T follicular helper cell (primary cell): Measurements from ENCODE around the gene METTL25B.
"Not testable (repeated sequence)": the region's sequence is repeated elsewhere in the genome, so short reads cannot be mapped to it uniquely, and the experiment has no call there.

Experiments
- DNase-seq: peaks from one replicate; pipeline ENCODE4 v3.0.0-alpha.2; 2020; ENCODE audit warnings: low read depth

METTL25B gene

GRCh38 chr1:156748670-156749418, 20.6 kb downstream of the METTL25B start:
- DNase-seq = no peak

DNA sequence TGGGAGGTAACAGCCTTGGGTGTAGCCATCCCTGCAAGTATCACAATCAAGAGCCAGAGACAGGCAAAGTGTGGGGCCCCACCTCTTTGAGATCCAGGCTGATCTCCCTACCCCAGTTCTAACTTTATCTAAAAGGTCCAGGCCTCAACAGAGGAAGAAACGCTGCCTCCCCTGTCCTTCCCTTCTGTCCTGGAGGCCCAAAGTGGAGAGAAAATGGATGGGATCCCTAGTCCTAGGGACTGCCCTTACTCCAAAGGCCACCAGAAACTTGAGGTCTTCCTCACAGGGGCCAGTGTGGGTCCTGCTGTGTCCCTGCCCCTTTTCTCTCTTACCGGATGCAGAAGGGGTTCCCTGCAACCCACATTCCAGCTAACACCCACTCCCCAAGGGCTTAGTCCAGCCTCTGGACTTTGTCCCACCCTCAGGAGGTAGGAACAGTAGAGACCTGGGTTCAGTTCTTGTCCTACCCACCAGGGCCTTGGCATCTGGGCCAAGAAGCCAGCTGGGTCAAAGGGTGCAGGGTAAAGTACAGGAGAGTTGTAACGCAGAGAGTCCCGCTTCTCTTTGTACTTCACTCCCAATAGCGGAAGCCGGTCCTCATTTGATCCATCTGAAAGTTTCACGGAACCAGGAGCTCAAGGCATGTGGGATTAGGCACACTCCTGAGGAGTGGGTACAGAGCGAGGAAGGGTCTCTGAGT, 21.3 kb downstream of the METTL25B start:
- no peak for DNase-seq

DNA sequence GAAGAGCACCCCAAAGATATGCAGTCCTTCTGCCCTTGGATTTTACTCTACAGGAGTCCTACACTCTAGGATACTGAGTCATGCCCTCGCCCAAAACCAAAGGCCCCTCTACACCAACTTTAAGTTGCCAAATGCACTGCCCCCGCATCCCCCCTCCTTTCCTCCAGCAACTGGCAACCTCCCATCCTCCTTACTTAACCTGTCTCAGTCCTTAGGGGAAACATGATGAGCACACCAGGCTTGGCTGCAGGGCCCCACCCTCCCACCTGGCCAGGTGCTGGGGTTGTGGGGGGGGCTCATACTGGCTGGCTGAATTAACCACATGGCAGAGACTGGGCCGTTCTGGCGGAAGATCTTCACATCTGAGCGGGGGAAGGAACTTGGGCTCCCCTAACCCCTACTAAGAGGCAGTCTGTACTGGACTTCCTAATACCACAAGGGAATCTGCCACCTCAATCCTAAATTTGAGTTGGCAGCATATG, 22.0 kb downstream of the METTL25B start:
- DNase-seq = no peak

DNA sequence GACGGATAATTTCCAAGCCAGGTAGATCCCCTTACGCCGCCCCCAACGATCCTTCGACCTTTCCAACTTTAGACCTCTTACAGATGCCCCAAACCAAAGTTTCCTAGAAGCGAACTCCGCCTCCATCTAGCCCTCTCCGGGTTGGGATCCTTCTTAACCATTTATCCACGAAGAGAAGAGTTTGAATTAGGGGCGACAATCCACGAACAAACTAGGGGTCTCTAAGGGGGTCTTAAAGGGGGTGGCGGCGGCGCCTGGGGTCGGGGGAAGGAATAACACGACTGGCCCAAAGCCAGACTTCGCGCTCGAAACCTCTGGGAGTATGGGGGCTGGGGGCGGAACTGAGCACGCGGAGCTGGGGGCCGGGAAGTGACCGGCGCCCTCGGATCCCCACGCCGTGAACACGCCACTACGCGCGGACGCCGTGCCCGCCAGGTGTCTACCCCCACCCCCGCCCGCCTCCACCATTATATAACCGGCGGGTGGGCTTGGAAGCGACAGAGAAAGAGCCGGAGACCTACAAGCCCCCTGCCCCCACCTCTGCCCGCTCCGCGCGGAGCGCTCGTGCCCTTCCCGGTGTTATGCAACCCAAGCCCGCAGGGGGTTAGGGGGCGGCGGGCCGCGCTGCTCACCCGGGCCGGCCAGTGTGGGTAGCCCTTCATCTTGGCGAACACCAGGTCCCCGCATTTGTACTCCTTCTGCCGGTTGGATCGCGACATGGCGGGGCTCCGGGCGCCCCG, 22.6 kb downstream of the METTL25B start:
- peak; percentile 14 for DNase-seq

DNA sequence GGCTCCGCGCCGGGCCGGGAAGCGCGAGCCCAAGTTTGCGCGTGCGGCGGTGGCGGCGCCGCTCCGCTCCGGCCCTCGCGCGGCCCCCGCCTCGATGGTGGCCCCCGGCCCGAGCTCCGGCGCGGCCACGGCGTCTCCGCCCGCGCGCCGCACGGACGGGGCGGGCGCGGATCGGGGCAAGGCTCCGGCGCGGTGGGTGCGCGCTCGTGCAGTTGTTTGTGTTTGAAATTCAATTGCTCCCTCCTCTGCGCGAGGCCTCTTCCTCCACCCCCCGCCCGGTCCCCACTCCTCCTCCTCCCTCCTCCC, 23.1 kb downstream of the METTL25B start, which contains the start of gene HDGF:
Gene HDGF (minus strand): TSS at position 225 of the 306 bp plus-strand sequence. CDS start 246 bp downstream, outside the sequence.
- no peak for DNase-seq

- peak; percentile 97 for DNase-seq
These were observed 23.6 kb downstream of the METTL25B start for GRCh38 chr1:156751757-156752481.

- no peak for DNase-seq
These were observed 24.7 kb downstream of the METTL25B start for GRCh38 chr1:156752843-156753482.

DNA sequence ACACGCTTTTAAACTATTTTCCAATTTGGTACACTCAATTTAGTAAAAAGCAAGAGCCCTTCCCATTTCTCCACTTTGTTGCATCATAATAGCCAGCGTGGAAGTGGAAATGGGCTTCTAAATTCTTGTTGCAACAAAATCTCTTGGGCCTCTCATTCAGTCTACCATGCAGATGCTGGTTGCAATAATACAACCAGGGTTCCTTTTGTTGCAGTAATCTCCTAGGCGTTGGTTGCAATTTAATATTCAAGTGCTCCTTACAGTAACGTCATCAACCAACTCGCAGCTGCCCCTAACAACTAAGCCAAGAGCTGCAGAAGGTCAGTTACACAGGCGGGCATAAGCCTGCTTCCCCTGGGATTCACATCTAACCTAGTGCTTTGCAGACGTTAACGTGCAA, 25.9 kb downstream of the METTL25B start:
- no peak for DNase-seq

GRCh38 chr1:156755527-156755950, 27.3 kb downstream of the METTL25B start:
- no peak for DNase-seq

GRCh38 chr1:156756355-156756754, 28.1 kb downstream of the METTL25B start:
- DNase-seq = no peak

DNA sequence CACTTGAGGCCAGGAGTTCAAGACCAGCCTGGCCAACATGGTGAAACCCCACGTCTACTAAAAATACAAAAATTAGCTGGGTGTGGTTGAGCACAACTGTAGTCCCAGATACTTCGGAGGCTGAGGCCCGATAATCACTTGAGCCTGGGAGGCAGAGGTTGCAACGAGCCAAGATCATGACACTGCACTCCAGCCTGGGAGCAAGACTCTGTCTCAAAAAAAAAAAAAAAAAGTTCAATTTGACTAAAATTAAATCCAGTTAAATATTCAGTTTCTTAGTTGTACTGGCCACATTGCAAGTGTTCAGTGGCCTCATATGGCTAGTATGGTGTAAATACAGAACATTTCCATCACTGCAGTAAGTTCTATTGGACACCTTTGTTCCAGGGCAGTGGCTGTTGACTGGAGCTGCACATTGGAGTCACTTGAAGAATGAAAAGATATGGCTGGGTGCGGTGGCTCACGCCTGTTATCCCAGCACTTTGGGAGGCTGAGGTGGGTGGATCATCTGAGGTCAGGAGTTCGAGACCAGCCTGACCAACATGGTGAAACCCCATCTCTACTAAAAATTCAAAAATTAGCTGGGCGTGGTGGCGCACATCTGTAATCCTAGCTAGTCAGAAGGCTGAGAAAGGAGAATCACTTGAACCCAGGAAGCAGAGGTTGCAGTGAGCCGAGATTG, 29.4 kb downstream of the METTL25B start:
- DNase-seq = not testable (repeated sequence)

DNA sequence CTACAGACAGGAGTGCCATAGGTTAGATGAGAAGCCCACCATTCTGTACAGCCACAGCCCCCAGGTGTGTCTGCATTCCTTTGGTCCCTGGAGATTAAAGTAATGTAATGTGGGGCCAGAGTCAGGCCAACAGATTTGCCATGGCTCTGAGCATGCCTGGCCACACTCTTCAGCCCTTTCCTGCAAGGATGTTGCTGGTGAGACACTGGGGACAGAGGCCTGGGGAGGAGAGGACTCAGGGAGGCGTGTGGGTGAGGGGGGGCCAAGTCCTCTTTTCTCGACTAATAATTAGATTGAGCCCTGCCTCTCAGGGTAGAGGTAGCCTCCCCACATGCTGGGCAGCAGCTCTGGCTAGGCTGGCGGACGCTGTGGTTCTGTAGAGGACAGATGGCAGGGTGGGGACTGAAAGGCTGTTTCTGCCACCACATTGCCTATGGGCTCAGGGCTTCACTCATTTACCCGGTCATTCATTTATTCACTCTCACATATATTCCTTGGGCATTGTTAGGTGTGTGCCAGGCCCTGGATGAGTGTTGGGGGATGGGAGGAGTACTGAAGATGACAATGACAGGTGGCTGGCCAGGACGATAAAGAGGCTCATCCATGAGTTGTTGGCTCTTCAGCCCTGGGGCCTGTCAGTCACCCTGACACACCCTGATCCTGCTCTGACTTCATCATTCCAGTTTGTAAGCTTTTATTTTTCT, 32.0 kb downstream of the METTL25B start:
- DNase-seq = no peak

- no peak for DNase-seq
These were observed 32.5 kb downstream of the METTL25B start for GRCh38 chr1:156760796-156761104.

GRCh38 chr1:156765136-156765535, 36.9 kb downstream of the METTL25B start:
- DNase-seq = not testable (repeated sequence)

- DNase-seq = no peak
These were observed 37.4 kb downstream of the METTL25B start for GRCh38 chr1:156765666-156766065.

GRCh38 chr1:156766298-156767100, 38.2 kb downstream of the METTL25B start:
- no peak for DNase-seq

DNA sequence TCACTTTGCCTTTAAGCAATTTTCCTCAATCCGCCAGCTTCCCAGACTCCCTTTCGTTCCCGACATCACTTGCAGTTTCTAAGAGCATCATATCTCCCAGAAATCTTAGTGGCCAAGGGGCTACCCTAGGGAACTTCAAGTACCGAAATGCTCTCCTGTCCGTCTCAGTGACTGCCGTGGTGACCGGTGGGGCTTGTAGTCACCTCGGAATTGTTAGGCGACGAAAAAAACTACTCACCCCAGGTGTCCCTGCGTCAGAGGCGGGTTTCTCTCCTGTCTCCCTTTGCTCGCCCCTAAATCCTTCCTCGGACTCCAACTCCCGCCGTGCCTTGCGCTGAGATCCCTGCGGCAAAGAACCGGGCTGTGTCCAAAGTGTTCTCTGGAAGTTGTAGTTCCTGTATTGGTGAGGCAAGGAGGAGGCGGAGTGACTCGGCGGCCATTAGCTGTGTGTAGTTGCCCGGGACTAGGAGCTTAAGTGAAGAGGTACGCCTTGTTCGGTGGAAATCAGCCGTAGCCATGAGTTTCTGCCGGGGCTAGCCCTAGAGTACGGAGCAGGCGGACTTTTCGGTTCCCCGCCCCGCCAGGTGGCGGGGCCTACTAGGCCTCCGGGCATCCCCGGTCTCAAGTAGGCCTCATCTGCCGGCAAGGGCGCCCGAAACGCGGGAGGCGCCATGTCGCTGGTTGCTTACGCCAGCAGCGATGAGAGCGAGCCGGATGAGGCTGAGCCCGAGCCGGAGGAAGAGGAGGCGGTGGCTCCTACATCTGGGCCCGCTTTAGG, 39.0 kb downstream of the METTL25B start, which contains the start of gene PRCC:
Gene PRCC (plus strand): TSS at position 435 of the 778 bp plus-strand sequence. CDS start 237 bp downstream, at position 672.
- peak; percentile 97 for DNase-seq

DNA sequence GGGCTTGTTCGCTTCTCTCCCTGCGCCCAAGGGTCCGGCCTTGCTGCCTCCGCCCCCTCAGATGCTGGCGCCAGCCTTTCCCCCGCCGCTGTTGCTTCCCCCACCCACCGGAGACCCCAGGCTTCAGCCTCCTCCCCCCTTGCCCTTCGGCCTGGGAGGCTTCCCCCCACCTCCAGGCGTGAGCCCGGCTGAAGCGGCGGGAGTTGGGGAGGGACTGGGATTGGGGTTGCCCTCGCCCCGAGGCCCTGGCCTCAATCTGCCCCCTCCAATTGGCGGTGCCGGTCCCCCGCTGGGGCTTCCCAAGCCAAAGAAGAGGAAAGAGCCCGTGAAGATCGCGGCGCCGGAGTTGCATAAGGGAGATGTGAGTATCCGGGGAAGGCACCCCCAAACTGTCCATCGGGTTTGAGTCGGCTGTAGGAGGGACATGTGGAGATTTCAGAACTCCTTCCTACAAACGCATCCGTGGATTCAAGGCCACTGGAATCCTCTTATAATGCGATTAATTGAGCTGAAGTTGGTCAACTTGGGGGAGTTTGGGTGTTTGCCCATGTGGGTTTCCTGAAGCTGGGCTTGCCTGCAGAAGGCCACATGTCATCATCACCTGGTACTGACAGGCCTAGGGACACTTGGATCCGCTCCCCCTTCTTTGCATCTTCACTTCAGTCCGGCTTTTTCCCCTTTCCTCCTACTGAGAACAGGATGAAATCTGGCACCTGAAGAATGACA, 39.8 kb downstream of the METTL25B start:
- DNase-seq = peak; percentile 15
